Measurements from ENCODE around the gene SMG6.
"Not testable (repeated sequence)": the region's sequence is repeated elsewhere in the genome, so short reads cannot be mapped to it uniquely, and the experiment has no call there.

SMG6 gene

DNA sequence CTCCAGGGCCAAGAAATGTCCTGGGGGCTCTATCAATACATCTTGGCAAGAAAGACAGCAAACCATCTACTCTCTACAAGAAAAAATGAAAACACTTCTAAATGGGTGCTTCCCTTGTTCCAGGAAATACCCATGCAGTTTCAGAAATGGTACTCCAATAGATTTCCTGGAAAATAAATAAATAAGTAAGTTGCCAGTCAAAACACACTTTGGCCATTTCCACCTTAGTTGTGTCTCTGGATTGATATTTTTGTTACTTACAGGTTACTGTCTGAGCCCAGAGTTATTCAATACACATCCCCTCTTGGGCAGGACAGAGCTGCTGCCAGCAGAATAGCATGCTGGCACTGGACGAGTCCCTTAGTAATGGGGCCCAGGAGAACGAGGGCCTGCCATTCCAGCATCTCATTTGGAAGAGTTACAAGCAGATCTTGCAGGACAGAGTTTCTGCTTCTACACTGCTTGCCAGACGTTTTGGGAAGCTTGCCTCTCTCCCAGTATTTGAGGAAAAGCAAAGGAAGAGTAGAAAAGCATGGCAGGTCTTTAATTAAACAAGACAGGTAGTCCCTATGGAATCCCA, 100.5 kb downstream of the SMG6 start:
- Mint-ChIP-seq H3K4me1 (ENCODE audit: low read depth) (peaks cover 34% of the 10 kb centered on the region), H3K27me3 (ENCODE audit: low read depth) (no peaks in the 10 kb centered on the region), H3K27ac (peak overlapping the region; percentile 88), H3K9me3 (no peaks in the 10 kb centered on the region), H3K36me3 (ENCODE audit: low read depth) (peaks cover 24% of the 10 kb centered on the region), H3K4me3 (peak overlapping the region; percentile 70)
- no peak for DNase-seq (ENCODE audit: low spot score)

DNA sequence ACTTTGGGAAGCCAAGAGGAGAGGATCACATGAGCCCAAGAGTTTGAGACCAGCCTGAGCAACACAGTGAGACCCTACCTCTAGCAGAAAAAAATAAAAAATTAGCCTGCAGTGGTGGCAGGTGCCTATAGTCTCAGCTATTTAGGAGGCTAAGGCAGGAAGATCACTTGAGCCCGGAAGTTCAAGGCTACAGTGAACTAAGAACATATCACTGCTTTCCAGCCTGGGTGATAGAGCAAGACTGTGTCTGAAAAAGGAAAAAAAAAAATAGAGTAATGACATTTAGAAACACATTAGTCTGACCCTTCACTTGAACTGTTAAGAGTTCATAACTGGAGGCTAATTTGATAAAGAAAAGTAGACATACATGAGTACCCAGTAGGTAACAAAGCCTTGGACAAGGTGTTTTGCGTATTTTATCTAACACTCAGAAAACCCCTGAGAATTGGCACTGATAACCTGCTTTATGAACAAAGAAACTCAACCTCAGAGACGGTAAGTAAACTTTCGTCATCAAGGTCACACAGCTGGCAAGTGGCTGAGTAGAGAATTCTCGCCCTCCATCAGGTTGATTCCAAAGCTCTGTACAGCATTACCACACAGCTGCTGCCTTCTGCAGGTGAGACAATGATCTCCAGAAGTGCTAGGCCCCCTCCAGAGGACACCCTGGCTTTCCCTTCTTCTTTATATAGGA, 101.1 kb downstream of the SMG6 start:
- Mint-ChIP-seq H3K9me3 (no peaks in the 10 kb centered on the region), H3K27ac (peak overlapping the region; percentile 88), H3K36me3 (ENCODE audit: low read depth) (peaks cover 25% of the 10 kb centered on the region), H3K4me1 (ENCODE audit: low read depth) (peaks cover 35% of the 10 kb centered on the region), H3K27me3 (ENCODE audit: low read depth) (no peaks in the 10 kb centered on the region), H3K4me3 (peak overlapping the region; percentile 70)
- DNase-seq (ENCODE audit: low spot score), result no peak

DNA sequence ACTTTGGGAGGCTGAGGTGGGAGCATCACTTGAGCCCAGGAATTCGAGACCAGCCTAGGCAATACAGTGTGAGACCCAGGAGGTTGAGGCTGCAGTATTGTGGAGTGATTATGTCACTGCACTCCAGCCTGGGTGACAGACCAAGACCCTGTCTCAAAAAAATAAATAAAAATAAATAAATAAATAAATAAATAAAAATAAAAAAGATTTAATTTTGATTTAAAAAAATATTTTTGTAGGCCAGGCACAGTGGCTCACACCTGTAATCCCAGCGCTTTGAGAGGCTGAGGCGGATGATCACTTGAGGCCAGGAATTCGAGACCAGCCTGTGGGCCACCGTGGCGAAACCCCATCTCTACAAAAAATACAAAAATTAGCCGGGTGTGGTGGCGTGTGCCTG, 104.2 kb downstream of the SMG6 start:
- not testable (repeated sequence) for H3K27ac Mint-ChIP-seq

DNA sequence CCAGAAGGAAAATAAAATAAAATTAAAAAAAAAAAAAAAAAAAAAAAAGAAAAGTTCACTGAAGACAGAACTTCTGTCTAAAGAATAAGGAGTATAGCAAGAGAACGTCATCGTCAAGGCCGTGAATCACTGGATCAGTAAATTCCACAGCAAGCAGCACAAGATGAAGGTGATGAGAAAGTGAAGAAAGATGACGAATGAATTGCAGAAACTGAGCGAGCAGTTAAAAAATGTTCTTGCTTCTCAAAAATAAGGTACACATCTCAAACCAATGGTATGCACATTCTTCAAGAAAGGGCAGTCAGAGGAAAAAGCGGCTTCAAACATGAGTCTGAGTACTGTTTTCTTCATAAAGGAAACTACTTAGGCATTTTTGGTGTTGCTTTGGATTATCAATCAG, 104.7 kb downstream of the SMG6 start:
- peaks cover 40% of the 10 kb centered on the region for H3K36me3 Mint-ChIP-seq (ENCODE audit: low read depth)
- peaks cover 56% of the 10 kb centered on the region for H3K4me1 Mint-ChIP-seq (ENCODE audit: low read depth)
- H3K4me3 Mint-ChIP-seq, result no peak overlapping the region
- no peak for DNase-seq (ENCODE audit: low spot score)
- H3K27ac Mint-ChIP-seq, result no peak overlapping the region
- H3K27me3 Mint-ChIP-seq (ENCODE audit: low read depth), result no peaks in the 10 kb centered on the region
- no peaks in the 10 kb centered on the region for H3K9me3 Mint-ChIP-seq

More for the DNA sequence above, 104.2 kb downstream of the SMG6 start:
- DNase-seq (ENCODE audit: low spot score); H3K27me3 Mint-ChIP-seq (ENCODE audit: low read depth); H3K9me3 Mint-ChIP-seq; H3K4me3 Mint-ChIP-seq: not testable (repeated sequence)
- peaks cover 56% of the 10 kb centered on the region for H3K4me1 Mint-ChIP-seq (ENCODE audit: low read depth)
- peaks cover 37% of the 10 kb centered on the region for H3K36me3 Mint-ChIP-seq (ENCODE audit: low read depth)

DNA sequence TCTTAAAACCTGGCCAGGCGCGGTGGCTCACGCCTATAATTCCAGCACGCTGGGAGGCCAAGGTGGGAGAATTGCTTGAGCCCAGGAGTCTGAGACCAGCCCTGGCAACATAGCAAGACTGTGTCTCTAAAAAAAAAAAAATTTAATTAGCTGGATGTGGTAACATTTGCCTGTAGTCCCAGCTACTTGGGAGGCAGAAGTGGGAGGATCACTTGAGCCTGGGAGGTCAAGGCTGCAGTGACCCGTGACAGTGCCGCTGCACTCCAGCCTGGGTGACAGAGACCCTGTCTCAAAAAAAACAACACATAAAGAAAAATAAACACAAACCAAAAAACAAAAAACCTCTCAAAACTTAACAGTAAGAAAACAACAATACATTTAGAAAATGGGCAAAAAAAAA, 106.3 kb downstream of the SMG6 start:
- H3K27ac Mint-ChIP-seq, result no peak overlapping the region
- peaks cover 55% of the 10 kb centered on the region for H3K4me1 Mint-ChIP-seq (ENCODE audit: low read depth)
- no peak overlapping the region for H3K4me3 Mint-ChIP-seq
- DNase-seq (ENCODE audit: low spot score), result no peak
- H3K9me3 Mint-ChIP-seq, result no peaks in the 10 kb centered on the region
- peaks cover 49% of the 10 kb centered on the region for H3K36me3 Mint-ChIP-seq (ENCODE audit: low read depth)
- no peaks in the 10 kb centered on the region for H3K27me3 Mint-ChIP-seq (ENCODE audit: low read depth)

DNA sequence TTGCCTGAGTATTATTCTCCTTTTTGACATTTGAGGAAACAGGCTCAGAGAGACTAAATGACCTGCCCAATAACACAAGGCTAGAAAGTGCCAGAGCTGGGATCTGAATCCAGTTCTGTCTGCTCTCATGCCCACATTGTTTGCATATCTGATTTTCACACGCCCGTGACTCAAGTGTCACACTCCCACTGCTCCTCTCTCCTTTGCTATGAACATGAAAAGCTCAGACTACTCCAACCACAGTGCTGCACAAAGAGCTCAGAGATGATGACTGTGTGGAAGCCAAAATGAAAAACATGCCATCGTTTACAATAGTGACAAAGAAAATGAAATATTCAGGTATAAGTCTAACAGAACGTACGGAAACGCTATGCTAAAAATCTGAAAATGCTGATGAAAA, 107.9 kb downstream of the SMG6 start:
- H3K4me3 Mint-ChIP-seq, result peak overlapping the region; percentile 33
- peaks cover 43% of the 10 kb centered on the region for H3K36me3 Mint-ChIP-seq (ENCODE audit: low read depth)
- no peaks in the 10 kb centered on the region for H3K9me3 Mint-ChIP-seq
- no peaks in the 10 kb centered on the region for H3K27me3 Mint-ChIP-seq (ENCODE audit: low read depth)
- peak; percentile 83 for DNase-seq (ENCODE audit: low spot score)
- peak overlapping the region; percentile 43 for H3K27ac Mint-ChIP-seq
- peaks cover 50% of the 10 kb centered on the region for H3K4me1 Mint-ChIP-seq (ENCODE audit: low read depth)

DNA sequence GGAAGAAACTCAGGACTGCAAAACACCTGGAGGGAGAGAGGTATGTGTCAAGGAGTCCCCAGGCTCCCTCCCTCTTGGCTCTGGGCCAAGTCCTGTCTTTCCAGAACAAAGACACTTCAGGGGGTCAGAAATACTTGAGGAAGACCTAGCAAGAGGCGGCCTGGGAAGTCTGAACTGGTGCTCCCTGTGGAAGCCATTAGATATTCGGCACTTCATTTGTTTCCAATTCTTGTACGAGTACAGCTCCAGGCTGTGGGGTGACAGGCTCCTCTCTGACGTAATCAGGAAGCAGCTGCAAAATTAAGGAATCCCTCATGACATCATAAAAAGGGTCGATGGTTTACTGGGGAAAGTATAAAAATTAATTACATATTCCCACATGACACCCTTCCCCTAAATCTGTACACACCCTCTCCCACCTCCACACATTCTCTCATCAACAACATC, 108.7 kb downstream of the SMG6 start:
- Mint-ChIP-seq H3K27me3 (ENCODE audit: low read depth) (no peaks in the 10 kb centered on the region), H3K4me3 (no peak overlapping the region), H3K9me3 (no peaks in the 10 kb centered on the region), H3K4me1 (ENCODE audit: low read depth) (peaks cover 57% of the 10 kb centered on the region), H3K36me3 (ENCODE audit: low read depth) (peaks cover 39% of the 10 kb centered on the region), H3K27ac (no peak overlapping the region)
- DNase-seq (ENCODE audit: low spot score), result no peak

DNA sequence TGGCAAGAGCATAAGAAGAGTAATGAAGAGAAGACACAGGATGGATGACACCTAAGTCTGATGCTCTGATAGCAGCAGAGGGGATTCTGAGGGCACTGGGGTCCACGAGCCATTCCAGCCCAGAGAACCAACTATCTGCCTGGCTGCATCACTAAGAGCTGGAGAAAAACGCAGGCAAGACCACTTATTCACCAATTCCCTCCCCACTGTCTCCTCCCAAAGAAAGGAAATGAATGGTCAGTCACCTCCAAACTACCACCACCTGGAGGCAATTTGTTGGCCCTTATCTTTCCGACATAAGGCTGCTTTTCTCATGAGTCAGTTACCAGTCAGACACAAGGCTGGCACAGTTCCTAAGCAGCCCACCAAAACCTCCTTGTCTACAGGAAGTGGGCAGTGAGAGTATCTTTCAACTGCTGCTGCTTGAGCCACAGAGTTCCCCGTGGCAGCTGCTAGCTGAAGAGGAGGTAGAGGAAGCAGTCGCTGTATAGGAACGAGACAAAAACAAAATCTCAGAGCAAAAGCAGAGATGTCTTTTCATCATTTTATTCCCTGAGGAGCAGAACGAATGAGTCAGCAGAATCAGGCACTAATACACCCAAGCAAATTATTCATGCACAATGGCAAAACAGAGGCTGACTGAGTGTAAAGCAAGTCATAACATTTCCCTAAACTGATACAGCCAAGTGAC, 111.1 kb downstream of the SMG6 start:
- peaks cover 61% of the 10 kb centered on the region for H3K4me1 Mint-ChIP-seq (ENCODE audit: low read depth)

DNA sequence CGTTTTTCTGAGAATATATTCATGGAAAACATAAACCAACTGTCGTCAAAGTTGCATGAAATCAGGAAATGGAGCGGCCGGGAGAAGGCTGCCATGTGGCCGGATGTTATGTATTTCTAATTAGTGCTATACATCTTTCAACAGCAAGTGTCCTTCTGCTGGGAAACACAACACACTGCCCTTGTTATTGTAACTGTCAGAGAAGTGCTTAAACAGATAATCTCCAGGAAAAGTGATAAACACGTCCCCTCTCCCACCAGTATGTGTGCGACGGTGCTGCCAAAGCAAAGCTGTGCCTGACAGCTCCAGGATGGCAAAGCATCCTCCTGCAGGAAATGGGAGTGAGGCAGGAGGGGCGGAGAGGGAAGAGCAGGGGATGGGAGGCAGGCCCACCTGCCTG, 111.8 kb downstream of the SMG6 start:
- DNase-seq (ENCODE audit: low spot score), result no peak
- Mint-ChIP-seq H3K4me1 (ENCODE audit: low read depth) (peaks cover 54% of the 10 kb centered on the region), H3K27me3 (ENCODE audit: low read depth) (no peaks in the 10 kb centered on the region), H3K4me3 (peak overlapping the region; percentile 62), H3K9me3 (no peaks in the 10 kb centered on the region), H3K27ac (no peak overlapping the region), H3K36me3 (ENCODE audit: low read depth) (peaks cover 41% of the 10 kb centered on the region)

More for the DNA sequence above, 111.1 kb downstream of the SMG6 start:
- H3K36me3 Mint-ChIP-seq (ENCODE audit: low read depth), result peaks cover 41% of the 10 kb centered on the region
- peak; percentile 58 for DNase-seq (ENCODE audit: low spot score)
- H3K27me3 Mint-ChIP-seq (ENCODE audit: low read depth), result no peaks in the 10 kb centered on the region
- H3K9me3 Mint-ChIP-seq, result no peaks in the 10 kb centered on the region
- H3K27ac Mint-ChIP-seq, result peak overlapping the region; percentile 76
- peak overlapping the region; percentile 62 for H3K4me3 Mint-ChIP-seq

DNA sequence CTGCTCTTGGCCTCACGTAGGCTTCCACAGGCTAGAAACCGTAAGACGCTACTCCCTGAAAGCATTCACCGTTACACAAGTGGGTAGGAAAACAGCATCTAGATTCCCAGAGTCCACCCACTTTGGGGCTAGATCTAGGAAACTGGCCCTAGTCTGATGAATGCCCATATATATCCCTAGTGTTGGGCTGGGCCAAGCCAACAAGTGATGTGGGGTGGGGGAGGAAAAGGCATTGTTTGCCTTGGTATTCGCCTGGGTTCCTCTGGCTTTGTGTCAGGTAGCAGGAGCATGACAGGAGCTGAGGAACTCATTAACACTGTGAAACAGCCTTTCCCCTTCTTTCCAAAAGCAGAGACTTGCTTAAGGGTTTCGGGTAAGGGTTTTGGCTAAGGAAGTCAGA, 112.4 kb downstream of the SMG6 start:
- DNase-seq (ENCODE audit: low spot score), result no peak
- H3K36me3 Mint-ChIP-seq (ENCODE audit: low read depth), result peaks cover 45% of the 10 kb centered on the region
- no peak overlapping the region for H3K4me3 Mint-ChIP-seq
- H3K27me3 Mint-ChIP-seq (ENCODE audit: low read depth), result no peaks in the 10 kb centered on the region
- H3K27ac Mint-ChIP-seq, result no peak overlapping the region
- peaks cover 48% of the 10 kb centered on the region for H3K4me1 Mint-ChIP-seq (ENCODE audit: low read depth)
- H3K9me3 Mint-ChIP-seq, result no peaks in the 10 kb centered on the region

DNA sequence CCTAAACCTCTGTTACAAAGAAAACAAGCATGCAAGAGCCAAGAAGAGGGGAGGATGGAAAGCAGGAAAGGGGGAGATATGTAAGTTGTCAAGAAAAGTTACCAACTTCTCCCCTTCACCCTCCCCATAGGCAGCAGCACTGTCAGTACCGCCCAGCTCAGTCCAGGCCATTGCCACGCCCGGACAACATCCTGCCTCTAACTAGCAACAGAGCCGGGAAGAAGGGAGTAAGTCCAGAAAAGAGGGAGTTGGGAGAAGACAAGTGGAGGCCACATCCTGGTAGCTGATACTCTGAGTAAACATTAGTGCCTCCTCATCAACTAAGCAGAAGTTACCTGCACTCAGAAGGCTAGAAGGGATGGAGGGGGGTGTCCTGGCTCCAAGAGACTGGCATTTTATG, 113.6 kb downstream of the SMG6 start:
- Mint-ChIP-seq H3K27me3 (ENCODE audit: low read depth) (no peaks in the 10 kb centered on the region), H3K27ac (no peak overlapping the region), H3K4me3 (no peak overlapping the region), H3K36me3 (ENCODE audit: low read depth) (peaks cover 49% of the 10 kb centered on the region), H3K4me1 (ENCODE audit: low read depth) (peaks cover 40% of the 10 kb centered on the region), H3K9me3 (no peaks in the 10 kb centered on the region)
- no peak for DNase-seq (ENCODE audit: low spot score)

DNA sequence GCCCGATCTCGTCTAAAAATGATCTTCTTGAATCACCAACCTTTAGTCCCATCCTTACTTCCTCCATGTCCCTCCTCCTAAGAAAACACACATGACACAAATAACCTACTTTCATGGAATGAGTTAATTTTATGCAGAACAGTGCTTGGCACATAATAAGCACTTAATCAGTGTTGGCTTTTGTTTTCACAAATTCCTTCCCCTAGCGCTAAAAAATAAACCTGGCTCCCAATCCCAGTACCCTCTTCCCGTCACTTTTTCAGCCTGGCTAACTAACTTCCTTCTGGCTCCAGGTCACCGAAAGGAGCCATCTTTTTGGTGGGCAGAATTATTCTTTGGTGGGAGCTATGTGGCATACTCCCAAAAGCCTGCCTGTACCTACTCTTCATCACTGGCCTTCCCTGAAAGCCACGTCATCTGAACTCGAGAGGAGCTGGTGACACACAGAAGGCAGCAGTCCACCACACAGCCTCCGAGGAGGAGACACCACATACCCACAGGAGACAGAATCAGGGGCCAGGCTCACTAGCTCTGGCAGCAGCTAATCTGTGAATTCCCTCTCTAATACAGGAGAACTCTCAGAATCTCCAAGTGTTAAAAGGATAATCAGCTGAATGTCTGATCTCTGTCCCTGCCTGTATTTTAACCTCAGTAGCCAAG, 114.5 kb downstream of the SMG6 start:
- H3K4me1 Mint-ChIP-seq (ENCODE audit: low read depth), result peaks cover 36% of the 10 kb centered on the region
- H3K9me3 Mint-ChIP-seq, result no peaks in the 10 kb centered on the region
- no peak overlapping the region for H3K4me3 Mint-ChIP-seq

DNA sequence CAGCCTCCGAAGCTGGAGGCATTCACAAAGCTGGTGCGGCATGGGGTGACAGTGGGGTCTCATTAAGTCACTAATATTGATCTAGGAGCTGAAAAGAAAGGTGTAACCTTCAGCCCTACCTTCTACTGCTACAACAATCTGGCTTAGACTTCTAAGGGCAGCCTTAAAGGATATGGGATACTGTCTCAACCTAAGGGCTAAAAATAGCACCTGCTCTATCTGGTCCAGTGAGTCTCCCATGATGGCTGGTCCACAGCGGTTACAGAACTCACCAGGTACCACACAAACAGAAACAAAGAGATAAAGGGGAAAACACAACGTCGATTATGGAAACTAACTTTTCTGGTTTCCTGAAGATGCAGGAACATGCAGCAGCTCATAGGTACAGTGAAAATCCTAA, 115.8 kb downstream of the SMG6 start:
- peaks cover 37% of the 10 kb centered on the region for H3K36me3 Mint-ChIP-seq (ENCODE audit: low read depth)
- no peaks in the 10 kb centered on the region for H3K9me3 Mint-ChIP-seq
- peaks cover 28% of the 10 kb centered on the region for H3K4me1 Mint-ChIP-seq (ENCODE audit: low read depth)
- H3K27me3 Mint-ChIP-seq (ENCODE audit: low read depth), result no peaks in the 10 kb centered on the region
- H3K27ac Mint-ChIP-seq, result no peak overlapping the region
- H3K4me3 Mint-ChIP-seq, result no peak overlapping the region
- no peak for DNase-seq (ENCODE audit: low spot score)

More for the DNA sequence above, 114.5 kb downstream of the SMG6 start:
- Mint-ChIP-seq H3K27me3 (ENCODE audit: low read depth) (no peaks in the 10 kb centered on the region), H3K27ac (no peak overlapping the region), H3K36me3 (ENCODE audit: low read depth) (peaks cover 42% of the 10 kb centered on the region)
- no peak for DNase-seq (ENCODE audit: low spot score)

DNA sequence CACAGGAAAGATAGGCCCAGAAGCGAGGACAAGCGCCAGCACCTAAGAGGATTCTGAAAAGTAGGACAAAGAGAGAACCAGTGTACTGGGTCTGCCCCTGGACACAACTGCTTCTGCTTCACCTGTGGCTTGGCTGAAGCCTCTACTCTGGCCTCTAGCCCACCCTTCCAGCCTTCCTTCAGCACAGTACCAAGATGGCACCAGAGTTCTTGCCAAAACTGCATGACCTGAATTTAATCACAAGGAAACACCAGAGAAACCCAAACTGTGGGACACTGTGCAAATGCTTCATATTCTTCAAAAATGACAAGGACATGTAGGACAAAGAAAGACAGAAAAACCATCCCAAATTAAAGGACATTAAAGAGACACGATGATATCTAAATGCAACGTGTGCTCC, 116.6 kb downstream of the SMG6 start:
- Mint-ChIP-seq H3K27ac (no peak overlapping the region), H3K4me1 (ENCODE audit: low read depth) (peaks cover 25% of the 10 kb centered on the region), H3K9me3 (no peaks in the 10 kb centered on the region), H3K4me3 (no peak overlapping the region), H3K36me3 (ENCODE audit: low read depth) (peaks cover 39% of the 10 kb centered on the region), H3K27me3 (ENCODE audit: low read depth) (no peaks in the 10 kb centered on the region)
- no peak for DNase-seq (ENCODE audit: low spot score)
